Measurements from ENCODE around the gene PTH1R.

The PTH1R gene

GRCh38 chr3:46882377-46883053 lies 5.0 kb downstream of the PTH1R start:
- H3K4me3 ChIP-seq = peak overlapping the region; percentile 50 to 75 (median 62)
- H3K36me3 ChIP-seq = no peaks in the 10 kb centered on the region
- H3K27me3 ChIP-seq = peaks cover 54 to 72% (median 68%) of the 10 kb centered on the region in 11 experiments

GRCh38 chr3:46883054-46883829 lies 5.7 kb downstream of the PTH1R start:
- peaks cover 0 to 51% (median 16%) of the 10 kb centered on the region in 11 experiments; a peak in 14 of 22 replicates for H4K20me1 ChIP-seq
- H3K4me2 ChIP-seq = peak overlapping the region; percentile 92 to 100 (median 97)
- H3K4me1 ChIP-seq = peaks cover 4 to 43% (median 27%) of the 10 kb centered on the region in 10 experiments; a peak in 18 of 20 replicates
- H3K9me3 ChIP-seq (replicated peaks in 1 of 11) = no peaks in the 10 kb centered on the region
- peaks cover 54 to 72% (median 68%) of the 10 kb centered on the region in 11 experiments for H3K27me3 ChIP-seq
- H3K4me3 ChIP-seq = peak overlapping the region; percentile 50 to 75 (median 62)
- peak overlapping the region in 6 of 11 experiments; percentile 34 to 59 (median 46); a peak in 7 of 22 replicates for H3K9ac ChIP-seq
- TF ChIP-seq Cebpa-rat (IDR thresholded peaks at IDR 0.05) = no peak
- no peaks in the 10 kb centered on the region for H3K36me3 ChIP-seq
- no peak overlapping the region for H3K27ac ChIP-seq

More at GRCh38 chr3:46882377-46883053, 5.0 kb downstream of the PTH1R start:
- H3K4me1 ChIP-seq = peaks cover 4 to 51% (median 33%) of the 10 kb centered on the region in 10 experiments; a peak in 18 of 20 replicates
- H3K9ac ChIP-seq = peak overlapping the region; percentile 5 to 75 (median 57); a peak in 20 of 22 replicates
- H3K27ac ChIP-seq = no peak overlapping the region
- no peaks in the 10 kb centered on the region for H3K9me3 ChIP-seq (replicated peaks in 1 of 11)
- peaks cover 0 to 51% (median 16%) of the 10 kb centered on the region in 11 experiments; a peak in 14 of 22 replicates for H4K20me1 ChIP-seq
- peak overlapping the region; percentile 92 to 100 (median 97) for H3K4me2 ChIP-seq
- no peak for TF ChIP-seq Cebpa-rat (IDR thresholded peaks at IDR 0.05)

GRCh38 chr3:46883830-46884185 lies 6.3 kb downstream of the PTH1R start:
- no peak for TF ChIP-seq Cebpa-rat (IDR thresholded peaks at IDR 0.05)
- no peaks in the 10 kb centered on the region for H3K36me3 ChIP-seq
- H3K27ac ChIP-seq = no peak overlapping the region
- H3K4me2 ChIP-seq = peak overlapping the region; percentile 75 to 95 (median 90); a peak in 20 of 22 replicates
- no peaks in the 10 kb centered on the region for H3K9me3 ChIP-seq (replicated peaks in 1 of 11)
- H3K9ac ChIP-seq = peak overlapping the region in 1 of 11 experiments; percentile 59; a peak in 2 of 22 replicates
- H3K27me3 ChIP-seq = peaks cover 54 to 72% (median 67%) of the 10 kb centered on the region in 11 experiments
- H3K4me3 ChIP-seq = peak overlapping the region in 8 of 10 experiments; percentile 43 to 67 (median 54); a peak in 13 of 20 replicates
- H4K20me1 ChIP-seq = peaks cover 0 to 51% (median 16%) of the 10 kb centered on the region in 11 experiments; a peak in 14 of 22 replicates
- H3K4me1 ChIP-seq = peaks cover 4 to 38% (median 22%) of the 10 kb centered on the region in 10 experiments; a peak in 18 of 20 replicates

- no peak overlapping the region for H3K4me3 ChIP-seq
- TF ChIP-seq Cebpa-rat (IDR thresholded peaks at IDR 0.05) = no peak
- H3K36me3 ChIP-seq = no peaks in the 10 kb centered on the region
- H3K4me1 ChIP-seq = peaks cover 5 to 41% (median 25%) of the 10 kb centered on the region in 10 experiments; a peak in 19 of 20 replicates
- H3K27me3 ChIP-seq = peaks cover 54 to 66% (median 62%) of the 10 kb centered on the region in 11 experiments
- H3K9ac ChIP-seq = no peak overlapping the region
- no peaks in the 10 kb centered on the region for H3K9me3 ChIP-seq (replicated peaks in 1 of 11)
- H4K20me1 ChIP-seq = peaks cover 0 to 49% (median 16%) of the 10 kb centered on the region in 11 experiments; a peak in 14 of 22 replicates
- H3K27ac ChIP-seq = no peak overlapping the region
- peak overlapping the region in 5 of 11 experiments; percentile 23 to 93 (median 90); a peak in 6 of 22 replicates for H3K4me2 ChIP-seq
These were observed 6.9 kb downstream of the PTH1R start for GRCh38 chr3:46884427-46884826.

GRCh38 chr3:46884929-46885328 lies 7.4 kb downstream of the PTH1R start:
- no peak for TF ChIP-seq Cebpa-rat (IDR thresholded peaks at IDR 0.05)
- no peaks in the 10 kb centered on the region for H3K36me3 ChIP-seq
- no peak overlapping the region for H3K4me2 ChIP-seq
- H3K9ac ChIP-seq = no peak overlapping the region
- H4K20me1 ChIP-seq = peaks cover 0 to 44% (median 16%) of the 10 kb centered on the region in 11 experiments; a peak in 14 of 22 replicates
- H3K27ac ChIP-seq = no peak overlapping the region
- H3K4me1 ChIP-seq = peaks cover 10 to 43% (median 30%) of the 10 kb centered on the region in 10 experiments; a peak in 19 of 20 replicates
- no peaks in the 10 kb centered on the region for H3K9me3 ChIP-seq (replicated peaks in 1 of 11)
- peaks cover 49 to 61% (median 57%) of the 10 kb centered on the region in 11 experiments for H3K27me3 ChIP-seq
- no peak overlapping the region for H3K4me3 ChIP-seq

GRCh38 chr3:46885612-46886011 lies 8.1 kb downstream of the PTH1R start:
- peaks cover 0 to 40% (median 16%) of the 10 kb centered on the region in 11 experiments; a peak in 14 of 22 replicates for H4K20me1 ChIP-seq
- no peaks in the 10 kb centered on the region for H3K36me3 ChIP-seq
- H3K4me2 ChIP-seq = no peak overlapping the region
- no peaks in the 10 kb centered on the region for H3K9me3 ChIP-seq (replicated peaks in 1 of 11)
- peaks cover 11 to 47% (median 37%) of the 10 kb centered on the region in 10 experiments; a peak in 19 of 20 replicates for H3K4me1 ChIP-seq
- H3K27ac ChIP-seq = no peak overlapping the region
- H3K4me3 ChIP-seq = no peak overlapping the region
- H3K27me3 ChIP-seq = peaks cover 42 to 54% (median 50%) of the 10 kb centered on the region in 11 experiments
- no peak overlapping the region for H3K9ac ChIP-seq
- no peak for TF ChIP-seq Cebpa-rat (IDR thresholded peaks at IDR 0.05)

GRCh38 chr3:46887980-46888494 lies 10.5 kb downstream of the PTH1R start:
- Histone ChIP-seq H3K4me3 (no peak overlapping the region), H3K27ac (no peak overlapping the region), H3K9ac (no peak overlapping the region), H3K4me2 (no peak overlapping the region), H3K27me3 (peaks cover 20 to 36% (median 29%) of the 10 kb centered on the region in 11 experiments), H3K36me3 (no peaks in the 10 kb centered on the region), H3K9me3 (replicated peaks in 1 of 11) (no peaks in the 10 kb centered on the region), H4K20me1 (peaks cover 0 to 26% (median 9%) of the 10 kb centered on the region in 11 experiments; a peak in 12 of 22 replicates), H3K4me1 (peaks cover 26 to 58% (median 48%) of the 10 kb centered on the region in 10 experiments)
- TF ChIP-seq Cebpa-rat (IDR thresholded peaks at IDR 0.05) = no peak

GRCh38 chr3:46888705-46889104 lies 11.2 kb downstream of the PTH1R start:
- Histone ChIP-seq H3K27ac (no peak overlapping the region), H3K4me3 (no peak overlapping the region), H3K4me2 (peak overlapping the region in 4 of 11 experiments; percentile 91 to 96 (median 94); a peak in 6 of 22 replicates), H3K9me3 (replicated peaks in 1 of 11) (no peaks in the 10 kb centered on the region), H3K27me3 (peaks cover 14 to 31% (median 23%) of the 10 kb centered on the region in 11 experiments), H3K4me1 (peaks cover 23 to 60% (median 51%) of the 10 kb centered on the region in 10 experiments), H4K20me1 (peaks cover 0 to 28% (median 5%) of the 10 kb centered on the region in 11 experiments; a peak in 12 of 22 replicates), H3K36me3 (no peaks in the 10 kb centered on the region), H3K9ac (no peak overlapping the region)
- no peak for TF ChIP-seq Cebpa-rat (IDR thresholded peaks at IDR 0.05)

All from BLaER1 treated with 17β-estradiol and CSF1 and Interleukin-3, amounts not matched to agents 10 nM and 100 nM (cell line).